ENCODE measurements around the gene RNF141. TPM values are rescaled to one million over a fixed set of nuclear protein-coding genes. Genes with fewer than 3 reads are reported as not detected.

RNF141 gene
- total RNA-seq, 3 donors from 2014 or later (not counting 1 experiment from before 2014, with no cell fraction given): 10.3 to 13.9 (median 11.7) TPM

GRCh38 chr11:10502065-10502680 is 38.8 kb downstream of the RNF141 start:
- no peak for ATAC-seq
- H3K27me3 ChIP-seq (ENCODE audit: control insufficient read depth, insufficient read depth, low read length): no peaks in the 10 kb centered on the region
- no peak overlapping the region for H3K27ac ChIP-seq (ENCODE audit: low read length)
- WGBS (ENCODE audit: insufficient coverage): 96% methylated on average over 6 of the region's 6 CpGs
- H3K36me3 ChIP-seq (ENCODE audit: control insufficient read depth, insufficient read depth, low read length): peaks cover 46% of the 10 kb centered on the region
- Mint-ChIP-seq H3K36me3 (no peaks in the 10 kb centered on the region), H3K27ac (no peak overlapping the region), H3K4me1 (no peaks in the 10 kb centered on the region), H3K4me3 (no peak overlapping the region), H3K9me3 (no peaks in the 10 kb centered on the region), H3K27me3 (ENCODE audit: low read depth in 2 of 2) (no peaks in the 10 kb centered on the region)
- intact Hi-C loops (cut with micrococcal nuclease): no loop called here
- H3K9me3 ChIP-seq (ENCODE audit: control insufficient read depth, insufficient read depth, low read length): no peaks in the 10 kb centered on the region
- no peak for TF ChIP-seq CTCF (IDR thresholded peaks at IDR 0.05)
- no peak for DNase-seq
- H3K4me1 ChIP-seq (ENCODE audit: control insufficient read depth, insufficient read depth, low read length): peaks cover 9% of the 10 kb centered on the region
- H3K4me3 ChIP-seq (ENCODE audit: low read length): no peak overlapping the region

DNA sequence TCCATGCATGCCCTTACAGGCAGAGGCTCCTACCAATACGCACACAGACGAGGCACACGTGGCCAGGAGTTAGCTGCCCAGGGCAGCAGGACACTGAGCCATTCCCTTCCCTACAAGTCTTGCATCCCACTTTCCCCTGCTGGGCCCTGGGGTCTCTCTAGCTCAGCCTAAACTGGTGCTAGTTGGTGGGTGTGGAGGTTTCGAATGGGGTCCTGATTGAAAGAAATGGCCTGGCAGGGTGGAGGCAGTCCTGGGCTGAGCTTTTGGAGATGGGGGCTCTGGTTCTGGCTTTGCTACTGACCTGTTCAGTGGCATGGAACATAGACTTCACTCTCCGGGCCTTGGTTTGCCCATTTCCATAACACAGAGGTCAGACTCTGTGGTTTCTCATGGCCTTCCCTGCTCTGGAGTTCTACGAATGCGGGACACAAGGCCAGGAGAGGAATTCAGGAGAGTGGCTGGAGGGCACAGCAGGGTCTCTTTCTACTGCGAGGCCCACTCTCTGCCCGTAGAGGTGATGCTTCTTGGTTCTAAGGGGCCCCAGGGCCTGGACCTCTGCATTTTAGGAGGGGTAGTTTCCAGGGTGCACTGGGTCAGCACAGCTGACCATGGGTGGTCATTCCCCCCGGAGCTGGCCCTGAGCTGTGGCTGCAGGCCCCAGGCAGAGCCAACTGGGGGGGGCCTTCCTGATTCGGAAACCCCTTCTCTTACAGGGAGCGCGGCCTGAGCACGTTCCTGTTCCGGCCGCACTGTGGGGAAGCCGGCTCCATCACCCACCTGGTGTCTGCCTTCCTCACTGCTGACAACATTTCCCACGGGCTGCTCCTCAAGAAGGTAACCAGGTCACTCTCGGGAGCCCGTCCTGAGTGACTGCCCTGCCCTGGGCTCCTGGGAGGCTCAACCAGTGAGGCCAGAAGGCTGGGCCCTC is 40.0 kb downstream of the RNF141 start:
- Mint-ChIP-seq H3K9me3 (no peaks in the 10 kb centered on the region), H3K36me3 (no peaks in the 10 kb centered on the region), H3K27ac (no peak overlapping the region), H3K4me1 (no peaks in the 10 kb centered on the region), H3K4me3 (no peak overlapping the region), H3K27me3 (ENCODE audit: low read depth in 2 of 2) (no peaks in the 10 kb centered on the region)
- no peaks in the 10 kb centered on the region for H3K9me3 ChIP-seq (ENCODE audit: control insufficient read depth, insufficient read depth, low read length)
- 94% methylated on average over 20 of the region's 20 CpGs for WGBS (ENCODE audit: insufficient coverage)
- H3K4me1 ChIP-seq (ENCODE audit: control insufficient read depth, insufficient read depth, low read length): peaks cover 9% of the 10 kb centered on the region
- DNase-seq (no peak), ATAC-seq (no peak)
- H3K4me3 ChIP-seq (ENCODE audit: low read length): no peak overlapping the region
- no peak overlapping the region for H3K27ac ChIP-seq (ENCODE audit: low read length)
- peaks cover 40% of the 10 kb centered on the region for H3K36me3 ChIP-seq (ENCODE audit: control insufficient read depth, insufficient read depth, low read length)
- TF ChIP-seq CTCF (IDR thresholded peaks at IDR 0.05): no peak
- intact Hi-C loops (cut with micrococcal nuclease): no loop called here
- no peaks in the 10 kb centered on the region for H3K27me3 ChIP-seq (ENCODE audit: control insufficient read depth, insufficient read depth, low read length)

- no peak for ATAC-seq
- H3K27me3 ChIP-seq (ENCODE audit: control insufficient read depth, insufficient read depth, low read length): no peaks in the 10 kb centered on the region
- H3K4me1 Mint-ChIP-seq: no peaks in the 10 kb centered on the region
- no peak for TF ChIP-seq CTCF (IDR thresholded peaks at IDR 0.05)
- H3K4me3 ChIP-seq (ENCODE audit: low read length): no peak overlapping the region
- DNase-seq: no peak
- peaks cover 9% of the 10 kb centered on the region for H3K4me1 ChIP-seq (ENCODE audit: control insufficient read depth, insufficient read depth, low read length)
- intact Hi-C loops (cut with micrococcal nuclease): no loop called here
- H3K4me3 Mint-ChIP-seq: no peak overlapping the region
- H3K36me3 ChIP-seq (ENCODE audit: control insufficient read depth, insufficient read depth, low read length): peaks cover 41% of the 10 kb centered on the region
- H3K9me3 Mint-ChIP-seq: no peaks in the 10 kb centered on the region
- no peaks in the 10 kb centered on the region for H3K9me3 ChIP-seq (ENCODE audit: control insufficient read depth, insufficient read depth, low read length)
- no peaks in the 10 kb centered on the region for H3K36me3 Mint-ChIP-seq
- 95% methylated on average over 15 of the region's 15 CpGs for WGBS (ENCODE audit: insufficient coverage)
- no peak overlapping the region for H3K27ac ChIP-seq (ENCODE audit: low read length)
- H3K27ac Mint-ChIP-seq: no peak overlapping the region
- no peaks in the 10 kb centered on the region for H3K27me3 Mint-ChIP-seq (ENCODE audit: low read depth in 2 of 2)
Observed at GRCh38 chr11:10499874-10500601, 40.9 kb downstream of the RNF141 start.

All from natural killer cell (primary cell).